Measurements from ENCODE around the gene CCNJL.

GRCh38 chr5:160230686-160231527 lies 81.5 kb downstream of the CCNJL start:
- TF ChIP-seq CTCF (IDR thresholded peaks at IDR 0.05; ENCODE audit: low read depth, low read length, poor library complexity, severe bottlenecking) (no peak), EZH2phosphoT487 (IDR thresholded peaks at IDR 0.05; ENCODE audit: borderline replicate concordance, low read length) (no peak)

Measured in DOHH2 (cell line).